Aorta (tissue), 5 donors: Measurements from ENCODE around the gene TRIP12. TPM values are rescaled to one million over a fixed set of nuclear protein-coding genes. Genes with fewer than 3 reads are reported as not detected.
"Not testable (repeated sequence)": the region's sequence is repeated elsewhere in the genome, so short reads cannot be mapped to it uniquely, and the experiment has no call there.

Experiments used
- ATAC-seq: fragments of 200-7000 bp; cut with Tn5 transposase; one replicate; pipeline ENCODE4 v1.9.1; 2022; ENCODE audit warnings: moderate library complexity; ENCODE audit not compliant: low FRiP score
- DNase-seq, 2 donors: peaks; one replicate each; pipeline ENCODE4 v3.0.0-alpha.2; 2020
- H3K27ac ChIP-seq, 2 donors: one replicate each; pipeline ENCODE4 v1.5.1; 2013; ENCODE audit warnings: low read length in 2 of 2, mild to moderate bottlenecking in 2 of 2, moderate library complexity in 2 of 2, control low read depth in 1 of 2, inconsistent platforms in 1 of 2, low read depth in 1 of 2
- H3K27me3 ChIP-seq, 2 donors: one replicate each; pipeline ENCODE4 v1.6.1; 2013; ENCODE audit warnings: control low read depth in 1 of 2, low read length in 1 of 2, mild to moderate bottlenecking in 1 of 2, moderate library complexity in 1 of 2; ENCODE audit not compliant: insufficient read depth in 2 of 2, control insufficient read depth in 1 of 2
- H3K36me3 ChIP-seq, 2 donors: one replicate each; pipeline ENCODE4 v1.6.1; 2013; ENCODE audit warnings: control low read depth in 1 of 2, low read length in 1 of 2, mild to moderate bottlenecking in 1 of 2; ENCODE audit not compliant: insufficient read depth in 2 of 2, control insufficient read depth in 1 of 2
- H3K4me1 ChIP-seq, 2 donors: one replicate each; pipeline ENCODE4 v1.6.1; 2013; ENCODE audit warnings: low read length in 2 of 2, control low read depth in 1 of 2, mild to moderate bottlenecking in 1 of 2, moderate library complexity in 1 of 2; ENCODE audit not compliant: insufficient read depth in 2 of 2, control insufficient read depth in 1 of 2
- H3K4me3 ChIP-seq, 2 donors: one replicate each; pipeline ENCODE4 v1.5.1; 2013; ENCODE audit warnings: low read length in 2 of 2, control low read depth in 1 of 2, mild to moderate bottlenecking in 1 of 2
- H3K9me3 ChIP-seq: one replicate; pipeline ENCODE4 v1.6.1; 2013; ENCODE audit warnings: mild to moderate bottlenecking, low read length; ENCODE audit not compliant: control insufficient read depth
- WGBS, 2 donors: extraction: QIAGEN DNeasy Blood & Tissue Kit; methylation state at CpG; one replicate each; pipeline ENCODE4 v1.1.7; 2013; 5-methylcytosine and 5-hydroxymethylcytosine counted together
- intact Hi-C, 2 donors: fragments of 100-400 bp; cut with DNase I; formaldehyde crosslinking; loops; one replicate each; pipeline versions ENCODE4 v1.14.2 to v1.15.0; 2022
- polyA plus RNA-seq, 2 donors: library from polyadenylated mRNA; stranded (reverse); fragments of 200-250 nt; gene quantifications; one replicate each; pipeline ENCODE4 v1.2.3, GENCODE V29; 2013
- total RNA-seq, 2 donors: library from RNA; stranded (reverse); fragmentation: NEBNext Ultra II Directional; extraction: Animal tissue kit (Norgen Biotek cat#: 25700); gene quantifications; one replicate each; pipeline ENCODE4 v1.2.1, GENCODE V29; 2021
- donor health status: healthy with polysubstance abuse.
- donor health status: Bipolar disorder and iron deficiency.
- donor health status: DM: no; HTN: no; CAD: no.
- donor health status: DM: no; HTN: no; CAD: no.
- donor health status: DM: yes; HTN: yes; CAD: no.

TRIP12 gene
- total and polyA plus RNA-seq, 4 donors: 22.5 to 232 (median 123) TPM

- Histone ChIP-seq H3K9me3 (no peaks in the 10 kb centered on the region), H3K27ac (no peak overlapping the region), H3K4me1 (peaks cover 0 to 6% of the 10 kb centered on the region in 2 donors), H3K27me3 (no peaks in the 10 kb centered on the region), H3K4me3 (no peak overlapping the region), H3K36me3 (peaks cover 0 to 3% of the 10 kb centered on the region in 2 donors)
- DNase-seq: no peak
- WGBS, 2 donors: 82 to 85% methylated on average over 7 of the region's 7 CpGs
- ATAC-seq: no peak
- intact Hi-C loops: no loop called here
Measured at GRCh38 chr2:229836847-229837246, 85.0 kb downstream of the TRIP12 start.

- peaks cover 0 to 6% of the 10 kb centered on the region in 2 donors for H3K4me1 ChIP-seq
- whole genome bisulfite sequencing, 2 donors: 85% methylated on average over 3 of the region's 3 CpGs
- H3K27me3 ChIP-seq: no peaks in the 10 kb centered on the region
- intact Hi-C loops: no loop called here
- H3K36me3 ChIP-seq: peaks cover 0 to 3% of the 10 kb centered on the region in 2 donors
- no peak overlapping the region for H3K4me3 ChIP-seq
- ATAC-seq (no peak), DNase-seq (no peak)
- H3K9me3 ChIP-seq: no peaks in the 10 kb centered on the region
- no peak overlapping the region for H3K27ac ChIP-seq
Measured at GRCh38 chr2:229835596-229836283, 86.1 kb downstream of the TRIP12 start.

DNA sequence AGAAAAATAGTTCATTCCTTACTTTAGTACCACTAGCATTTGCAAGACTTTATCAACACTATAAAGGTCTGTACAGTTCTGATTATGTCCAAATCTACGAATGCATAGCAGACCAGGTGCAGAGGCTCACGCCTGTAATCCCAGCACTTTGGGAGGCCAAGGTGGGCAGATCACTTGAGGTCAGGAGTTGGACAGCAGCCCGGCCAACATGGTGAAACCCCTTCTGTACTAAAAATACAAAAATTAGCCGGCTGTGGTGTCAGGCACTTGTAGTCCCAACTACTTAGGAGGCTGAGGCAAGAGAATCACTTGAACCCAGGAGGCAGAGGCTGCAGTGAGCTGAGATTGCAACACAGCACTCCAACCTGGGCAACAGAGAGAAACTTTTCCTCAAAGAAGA is 87.4 kb downstream of the TRIP12 start:
- 64 to 69% methylated on average over 4 of the region's 4 CpGs for WGBS, 2 donors
- H3K27ac ChIP-seq, ATAC-seq, H3K4me3 ChIP-seq, DNase-seq, intact Hi-C loops, H3K36me3 ChIP-seq, H3K9me3 ChIP-seq, H3K27me3 ChIP-seq, H3K4me1 ChIP-seq: not testable (repeated sequence)

DNA sequence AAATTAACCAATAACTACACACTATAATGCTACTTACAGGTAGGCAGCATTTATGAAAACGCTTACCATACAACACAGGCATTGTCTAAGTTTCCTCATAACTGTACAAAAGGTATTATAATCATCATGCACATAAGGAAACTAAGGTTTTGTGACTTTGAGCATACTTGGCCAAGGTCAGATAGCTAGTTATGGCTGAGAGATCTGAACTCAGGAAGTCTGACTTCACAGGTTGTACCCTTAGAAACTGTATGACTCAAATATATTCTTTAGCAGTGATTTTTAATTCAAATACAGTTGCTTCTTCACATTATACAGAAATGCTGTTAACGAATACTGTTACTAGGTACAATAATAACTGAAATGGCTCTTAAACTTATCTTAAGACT is 89.3 kb downstream of the TRIP12 start:
- WGBS, 2 donors: 92 to 94% methylated on average over 2 of the region's 2 CpGs
- H3K27me3 ChIP-seq: no peaks in the 10 kb centered on the region
- no peak overlapping the region for H3K27ac ChIP-seq
- peaks cover 0 to 6% of the 10 kb centered on the region in 2 donors for H3K4me1 ChIP-seq
- DNase-seq (no peak), ATAC-seq (no peak)
- no peak overlapping the region for H3K4me3 ChIP-seq
- H3K9me3 ChIP-seq: no peaks in the 10 kb centered on the region
- peaks cover 4% of the 10 kb centered on the region in 2 donors for H3K36me3 ChIP-seq
- intact Hi-C loops: no loop called here

- Histone ChIP-seq H3K27me3 (no peaks in the 10 kb centered on the region), H3K4me3 (no peak overlapping the region), H3K36me3 (peaks cover 4% of the 10 kb centered on the region in 2 donors), H3K4me1 (peaks cover 0 to 6% of the 10 kb centered on the region in 2 donors), H3K9me3 (no peaks in the 10 kb centered on the region), H3K27ac (no peak overlapping the region)
- no peak for ATAC-seq
- intact Hi-C loops: no loop called here
- DNase-seq: no peak
- 92 to 93% methylated on average over 3 of the region's 3 CpGs for WGBS, 2 donors
Measured at GRCh38 chr2:229831805-229832509, 89.9 kb downstream of the TRIP12 start.

DNA sequence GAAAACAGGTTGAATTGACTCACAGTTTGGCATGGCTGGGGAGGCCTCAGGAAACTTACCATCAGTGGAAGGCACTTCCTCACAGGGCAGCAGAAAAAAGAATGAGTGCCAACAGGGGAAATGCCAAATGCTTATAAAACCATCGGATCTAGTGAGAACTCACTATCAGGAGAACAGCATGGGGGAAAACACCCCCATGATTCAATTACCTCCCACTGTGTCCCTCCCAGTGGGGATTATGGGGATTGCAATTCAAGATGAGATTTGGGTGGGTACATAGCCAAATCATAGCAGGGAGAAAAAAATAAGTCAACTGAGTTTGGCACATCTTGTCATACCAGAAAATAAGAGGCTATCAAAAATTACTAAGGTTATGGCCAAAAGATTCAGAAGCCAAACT is 96.3 kb downstream of the TRIP12 start:
- DNase-seq (no peak), ATAC-seq (no peak)
- Histone ChIP-seq H3K4me1 (no peaks in the 10 kb centered on the region), H3K4me3 (no peak overlapping the region), H3K27ac (no peak overlapping the region), H3K36me3 (peaks cover 0 to 4% of the 10 kb centered on the region in 2 donors), H3K9me3 (no peaks in the 10 kb centered on the region), H3K27me3 (no peaks in the 10 kb centered on the region)
- intact Hi-C loops: no loop called here
- 33 to 38% methylated on average over 1 of the region's 1 CpG for WGBS, 2 donors

DNA sequence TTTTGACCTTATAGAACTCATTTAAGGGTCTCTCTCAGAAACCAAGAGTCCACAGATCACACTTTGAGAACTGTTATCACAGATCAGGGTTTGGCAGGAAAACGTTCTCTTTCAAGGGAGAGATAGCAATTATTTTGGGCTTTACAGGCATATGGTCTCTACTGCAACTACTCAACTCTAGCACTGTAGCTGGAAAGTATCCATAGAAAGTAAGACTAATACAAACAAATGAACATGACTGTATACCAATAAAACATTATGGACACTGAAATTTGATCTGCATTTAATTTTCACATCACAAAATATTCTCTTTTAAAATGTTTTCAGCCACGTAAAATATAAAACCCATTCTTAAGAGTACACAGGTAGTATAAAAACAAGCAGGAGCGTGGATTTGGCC is 100.5 kb downstream of the TRIP12 start:
- intact Hi-C loops: no loop called here
- no peak overlapping the region for H3K4me3 ChIP-seq
- ATAC-seq (no peak), DNase-seq (no peak)
- H3K27ac ChIP-seq: no peak overlapping the region
- no peaks in the 10 kb centered on the region for H3K36me3 ChIP-seq
- no peaks in the 10 kb centered on the region for H3K4me1 ChIP-seq
- H3K9me3 ChIP-seq: no peaks in the 10 kb centered on the region
- 72 to 75% methylated on average over 3 of the region's 3 CpGs for WGBS, 2 donors
- H3K27me3 ChIP-seq: no peaks in the 10 kb centered on the region

DNA sequence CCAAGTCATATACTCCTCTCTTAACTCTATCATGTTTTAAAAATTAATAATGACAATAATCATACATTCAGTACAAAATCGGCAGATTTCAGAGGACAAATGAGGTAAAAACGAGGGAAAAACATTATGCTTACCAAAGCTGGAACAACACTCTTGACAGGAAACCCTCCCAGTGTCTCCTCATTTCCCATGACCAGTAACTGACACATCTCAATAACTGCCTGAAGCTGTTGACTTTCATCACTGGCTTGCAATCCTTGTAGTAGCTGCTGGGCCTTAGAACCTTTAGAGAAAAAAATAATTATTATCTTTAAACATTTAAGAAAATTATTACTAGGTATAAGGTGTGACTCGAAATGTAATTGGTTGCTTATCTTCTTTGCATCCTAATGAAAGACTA is 103.6 kb downstream of the TRIP12 start:
- no peaks in the 10 kb centered on the region for H3K4me1 ChIP-seq
- no peaks in the 10 kb centered on the region for H3K27me3 ChIP-seq
- H3K9me3 ChIP-seq: no peaks in the 10 kb centered on the region
- intact Hi-C loops: no loop called here
- H3K36me3 ChIP-seq: no peaks in the 10 kb centered on the region
- DNase-seq: no peak
- ATAC-seq: no peak
- no peak overlapping the region for H3K27ac ChIP-seq
- 87 to 88% methylated on average over 3 of the region's 3 CpGs for WGBS, 2 donors
- H3K4me3 ChIP-seq: no peak overlapping the region

GRCh38 chr2:229815858-229816257 is 106.0 kb downstream of the TRIP12 start:
- Histone ChIP-seq H3K36me3 (no peaks in the 10 kb centered on the region), H3K4me1 (peaks cover 0 to 3% of the 10 kb centered on the region in 2 donors), H3K27ac (no peak overlapping the region), H3K27me3 (no peaks in the 10 kb centered on the region), H3K9me3 (no peaks in the 10 kb centered on the region), H3K4me3 (no peak overlapping the region)
- 21 to 52% methylated on average over 1 of the region's 1 CpG for whole genome bisulfite sequencing, 2 donors
- DNase-seq (no peak), ATAC-seq (no peak)
- intact Hi-C loops: no loop called here
